Panc1 (cell line): ENCODE results near the gene DPT. TPM values are rescaled to one million over a fixed set of nuclear protein-coding genes. Genes with fewer than 3 reads are reported as not detected.

Experiments
- ATAC-seq: fragments of 200-7000 bp; cut with Tn5 transposase; 2 replicates; pipeline ENCODE4 v1.9.1; 2020; ENCODE audit warnings: mild to moderate bottlenecking, moderate library complexity
- BruUV-seq: library from RNA; stranded (reverse); fragments of 400-500 nt; replicated peaks from 2 replicates; lab custom pipeline; 2021; lab: Mats Ljungman, UMichigan
- CTCF ChIA-PET: fragments of 300-600 bp; sonication (Branson Sonifier 250); formaldehyde crosslinking; loops from one replicate; lab custom pipeline; 2022; ENCODE audit warnings: antibody characterized with exemption; lab: Charles Lee
- POLR2A ChIA-PET: fragments of 300-600 bp; sonication (Branson Sonifier 250); formaldehyde crosslinking; loops from one replicate; lab custom pipeline; 2022; ENCODE audit warnings: antibody characterized with exemption; lab: Charles Lee
- DNase-seq: peaks from one replicate; pipeline ENCODE4 v3.0.0-alpha.2; 2010; ENCODE audit warnings: low read depth, low spot score
- H3K27ac ChIP-seq: 2 replicates; pipeline ENCODE4 v1.5.1; 2011; ENCODE audit warnings: mild to moderate bottlenecking, low read length, inconsistent platforms
- H3K27me3 ChIP-seq: fragments of 200-500 bp; sonication (Bioruptor generic); 2 replicates; pipeline ENCODE4 v1.6.0; 2014; ENCODE audit warnings: low read length, inconsistent platforms; ENCODE audit not compliant: control insufficient read depth, insufficient read depth
- H3K36me3 ChIP-seq: fragments of 200-500 bp; sonication (Bioruptor generic); 2 replicates; pipeline ENCODE4 v1.5.1; 2014; ENCODE audit warnings: inconsistent platforms, mild to moderate bottlenecking, low read length, moderate library complexity; ENCODE audit not compliant: control insufficient read depth, insufficient read depth
- H3K4me1 ChIP-seq: 2 replicates; pipeline ENCODE4 v1.5.1; 2011; ENCODE audit warnings: inconsistent platforms, mild to moderate bottlenecking, low read length, moderate library complexity; ENCODE audit not compliant: control insufficient read depth, insufficient read depth
- H3K4me3 ChIP-seq, 2 experiments: 2 replicates each; pipeline ENCODE4 v1.5.1; 2011 to 2012; ENCODE audit warnings: low read depth in 2 of 2, low read length in 2 of 2, mild to moderate bottlenecking in 2 of 2, inconsistent platforms in 1 of 2, moderate library complexity in 1 of 2
- H3K9me3 ChIP-seq: fragments of 200-500 bp; sonication (Bioruptor generic); 2 replicates; pipeline ENCODE4 v1.5.1; 2014; ENCODE audit warnings: low read depth, mild to moderate bottlenecking, inconsistent platforms, low read length, moderate library complexity; ENCODE audit not compliant: control insufficient read depth, insufficient read depth
- CTCF ChIP-seq: fragments of 450-650 bp; IDR thresholded peaks from 2 replicates; pipeline ENCODE4 v1.5.1; 2017; ENCODE audit warnings: mild to moderate bottlenecking
- POLR2AphosphoS5 ChIP-seq: IDR thresholded peaks from 2 replicates; pipeline ENCODE4 v1.6.1; 2012; ENCODE audit warnings: mild to moderate bottlenecking, low read depth, low read length, moderate library complexity
- REST ChIP-seq, 2 experiments: IDR thresholded peaks; 2 replicates each; pipeline ENCODE4 v1.6.1; 2011 to 2012; ENCODE audit warnings: low read depth in 2 of 2, control low read depth in 1 of 2, low read length in 1 of 2, mild to moderate bottlenecking in 1 of 2, moderate library complexity in 1 of 2; ENCODE audit not compliant: insufficient read depth in 1 of 2
- SIN3A ChIP-seq: IDR thresholded peaks from 2 replicates; pipeline ENCODE4 v1.6.1; 2012; ENCODE audit warnings: low read depth, mild to moderate bottlenecking, low read length, moderate library complexity, borderline replicate concordance; ENCODE audit not compliant: insufficient read depth
- TCF7L2 ChIP-seq: IDR thresholded peaks from 2 replicates; pipeline ENCODE4 v1.6.1; 2011; ENCODE audit warnings: mild to moderate bottlenecking, low read depth, low read length, inconsistent platforms
- in situ Hi-C: cut with HindIII; loops from 2 replicates; pipeline ENCODE4 v1.10.0; 2016; ENCODE audit warnings: low sequenced_read_pairs, low pct_unique_long_range_greater_than_20kb
- intact Hi-C: fragments of 100-400 bp; cut with micrococcal nuclease; formaldehyde crosslinking; loops from one replicate; pipeline ENCODE4 v1.10.0; 2022; ENCODE audit not compliant: unreplicated experiment
- total RNA-seq: library from RNA; stranded (reverse); gene quantifications from one replicate; pipeline ENCODE4 v1.2.1, GENCODE V29; 2021; ENCODE audit not compliant: unreplicated experiment

DPT gene
- total RNA-seq, 1 experiment from 2014 or later, result not detected

GRCh38 chr1:168673974-168674683 is 54.9 kb downstream of the DPT start:
- H3K9me3 ChIP-seq, result no peaks in the 10 kb centered on the region
- in situ Hi-C loops (no loop called here), intact Hi-C loops (no loop called here)
- no peak for TF ChIP-seq SIN3A
- no peak for TF ChIP-seq CTCF
- no peak for TF ChIP-seq POLR2AphosphoS5
- TF ChIP-seq TCF7L2, result no peak
- no peak for TF ChIP-seq REST (IDR thresholded peaks at IDR 0.05; ENCODE audit: insufficient read depth in 1 of 2, low read depth in 2 of 2, low read length in 1 of 2)
- H3K4me1 ChIP-seq, result no peaks in the 10 kb centered on the region
- DNase-seq (no peak), ATAC-seq (no peak)
- ChIA-PET POLR2A (no interaction called here), CTCF (no interaction called here)
- H3K4me3 ChIP-seq, result no peak overlapping the region
- H3K27ac ChIP-seq, result no peak overlapping the region
- no peaks in the 10 kb centered on the region for H3K27me3 ChIP-seq
- no TSS peak for BruUV-seq
- no peaks in the 10 kb centered on the region for H3K36me3 ChIP-seq

- no peak for TF ChIP-seq CTCF
- TF ChIP-seq POLR2AphosphoS5, result no peak
- TF ChIP-seq SIN3A, result no peak
- TF ChIP-seq TCF7L2, result no peak
- no peak for TF ChIP-seq REST (IDR thresholded peaks at IDR 0.05; ENCODE audit: insufficient read depth in 1 of 2, low read depth in 2 of 2, low read length in 1 of 2)
- BruUV-seq, result no TSS peak
- Histone ChIP-seq H3K4me3 (no peak overlapping the region), H3K9me3 (no peaks in the 10 kb centered on the region), H3K4me1 (no peaks in the 10 kb centered on the region), H3K27me3 (no peaks in the 10 kb centered on the region), H3K36me3 (no peaks in the 10 kb centered on the region), H3K27ac (no peak overlapping the region)
- ATAC-seq, result no peak
- intact Hi-C loops (no loop called here), in situ Hi-C loops (no loop called here)
- DNase-seq, result no peak
- ChIA-PET POLR2A (no interaction called here), CTCF (no interaction called here)
These were observed 56.7 kb downstream of the DPT start for GRCh38 chr1:168672278-168672677.
